Measurements from ENCODE around the gene FAM200A.

DNA sequence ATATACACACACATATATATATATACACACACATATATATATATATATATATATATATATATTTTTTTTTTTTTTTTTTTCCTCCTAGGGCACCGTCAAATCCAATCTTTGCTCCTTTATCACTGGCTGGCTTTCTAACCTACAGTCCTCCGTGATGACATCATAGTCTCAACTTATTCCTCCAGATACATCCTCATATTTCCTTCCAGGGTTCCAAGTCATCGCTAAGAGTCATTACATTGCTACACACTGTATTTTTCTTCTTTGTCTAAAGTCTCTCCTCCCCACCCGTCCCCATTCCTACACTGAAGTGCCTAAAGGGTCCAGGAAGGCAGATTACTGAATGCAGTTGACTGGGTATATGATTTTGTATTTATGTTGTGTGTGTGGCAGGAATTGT is 1.1 kb upstream of the FAM200A start:
- TF ChIP-seq GABPA (IDR thresholded peaks at IDR 0.05 in 1 of 2, conservative IDR thresholded peaks at IDR 0.05 in 1 of 2) (no peak), RAD21 (IDR thresholded peaks at IDR 0.05) (no peak), FOXA2 (IDR thresholded peaks at IDR 0.05) (no peak), SP1 (IDR thresholded peaks at IDR 0.05) (no peak), TAF1 (conservative IDR thresholded peaks at IDR 0.05) (no peak), HNF4A (conservative IDR thresholded peaks at IDR 0.05) (no peak), JUND (IDR thresholded peaks at IDR 0.05) (no peak), FOXA1 (IDR thresholded peaks at IDR 0.05) (no peak), RXRA (IDR thresholded peaks at IDR 0.05) (no peak)
- TF ChIP-seq, protein P1, sequence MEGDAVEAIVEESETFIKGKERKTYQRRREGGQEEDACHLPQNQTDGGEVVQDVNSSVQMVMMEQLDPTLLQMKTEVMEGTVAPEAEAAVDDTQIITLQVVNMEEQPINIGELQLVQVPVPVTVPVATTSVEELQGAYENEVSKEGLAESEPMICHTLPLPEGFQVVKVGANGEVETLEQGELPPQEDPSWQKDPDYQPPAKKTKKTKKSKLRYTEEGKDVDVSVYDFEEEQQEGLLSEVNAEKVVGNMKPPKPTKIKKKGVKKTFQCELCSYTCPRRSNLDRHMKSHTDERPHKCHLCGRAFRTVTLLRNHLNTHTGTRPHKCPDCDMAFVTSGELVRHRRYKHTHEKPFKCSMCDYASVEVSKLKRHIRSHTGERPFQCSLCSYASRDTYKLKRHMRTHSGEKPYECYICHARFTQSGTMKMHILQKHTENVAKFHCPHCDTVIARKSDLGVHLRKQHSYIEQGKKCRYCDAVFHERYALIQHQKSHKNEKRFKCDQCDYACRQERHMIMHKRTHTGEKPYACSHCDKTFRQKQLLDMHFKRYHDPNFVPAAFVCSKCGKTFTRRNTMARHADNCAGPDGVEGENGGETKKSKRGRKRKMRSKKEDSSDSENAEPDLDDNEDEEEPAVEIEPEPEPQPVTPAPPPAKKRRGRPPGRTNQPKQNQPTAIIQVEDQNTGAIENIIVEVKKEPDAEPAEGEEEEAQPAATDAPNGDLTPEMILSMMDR (IDR thresholded peaks at IDR 0.05; ENCODE audit: low read depth, low read length, missing input control) = no peak
- TF ChIP-seq, protein P2, sequence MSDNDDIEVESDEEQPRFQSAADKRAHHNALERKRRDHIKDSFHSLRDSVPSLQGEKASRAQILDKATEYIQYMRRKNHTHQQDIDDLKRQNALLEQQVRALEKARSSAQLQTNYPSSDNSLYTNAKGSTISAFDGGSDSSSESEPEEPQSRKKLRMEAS (IDR thresholded peaks at IDR 0.05) = no peak

Measured in liver (tissue), 3 donors.